C1 segment of cervical spinal cord (tissue), 14 donors: ENCODE data around the gene GALNT1.
A peak's percentile ranks its signal among the peaks of the same experiment; 100 is the strongest.

Experiments used
- DNase-seq, 14 donors: peaks; one replicate each; lab custom pipeline; 2025; lab: John Stamatoyannopoulos, UW

The GALNT1 gene

DNA sequence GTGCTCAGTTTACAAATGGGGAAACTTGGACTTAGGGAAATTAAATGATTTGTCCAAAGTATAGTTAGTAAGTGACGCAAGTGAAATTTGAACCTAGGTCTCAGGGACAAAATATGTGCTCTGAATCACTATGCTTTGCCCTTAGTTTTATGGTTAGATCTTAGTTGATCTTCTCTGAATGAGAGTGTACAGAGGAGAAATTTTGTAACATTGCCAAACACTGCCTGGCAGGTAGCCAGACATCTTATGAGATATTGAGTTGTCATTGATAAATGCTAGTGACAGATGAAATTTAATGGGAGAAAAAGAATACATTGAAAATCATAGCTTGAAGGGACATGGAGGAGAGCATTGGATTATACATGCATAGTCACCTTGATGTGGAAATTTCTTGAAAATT is 91.4 kb downstream of the GALNT1 start:
- DNase-seq, result no peak

GRCh38 chr18:35673682-35674081 is 92.1 kb downstream of the GALNT1 start:
- DNase-seq, result no peak

GRCh38 chr18:35680139-35680551 is 98.6 kb downstream of the GALNT1 start:
- no peak for DNase-seq

DNA sequence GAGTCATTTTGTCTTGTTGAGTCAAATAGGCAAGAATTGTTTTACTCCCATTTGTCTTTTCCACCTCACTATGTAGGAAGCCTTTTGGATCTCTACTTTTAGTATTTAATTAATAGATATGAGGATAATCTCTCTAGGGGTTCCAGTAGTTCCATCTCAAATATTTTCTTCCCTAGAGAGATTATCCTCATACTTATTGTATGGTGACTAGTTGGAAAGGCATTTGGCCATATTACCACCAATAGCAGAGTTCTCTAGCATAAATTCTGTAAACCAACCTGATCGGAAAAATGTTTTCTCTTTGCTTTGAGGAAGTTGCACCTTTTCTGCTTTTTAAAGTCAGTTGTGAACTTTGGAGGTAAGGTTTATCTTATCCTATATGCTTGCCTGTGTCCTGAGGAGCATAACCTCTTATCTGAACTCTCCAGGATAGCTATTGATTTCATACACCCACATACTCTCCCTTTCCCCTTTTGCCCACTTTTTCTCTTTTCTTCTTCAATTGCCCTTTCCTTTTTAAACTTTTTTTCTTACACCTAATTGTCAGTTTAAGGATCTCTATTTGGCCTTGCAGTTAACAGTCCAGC is 100.8 kb downstream of the GALNT1 start:
- DNase-seq, result no peak

DNA sequence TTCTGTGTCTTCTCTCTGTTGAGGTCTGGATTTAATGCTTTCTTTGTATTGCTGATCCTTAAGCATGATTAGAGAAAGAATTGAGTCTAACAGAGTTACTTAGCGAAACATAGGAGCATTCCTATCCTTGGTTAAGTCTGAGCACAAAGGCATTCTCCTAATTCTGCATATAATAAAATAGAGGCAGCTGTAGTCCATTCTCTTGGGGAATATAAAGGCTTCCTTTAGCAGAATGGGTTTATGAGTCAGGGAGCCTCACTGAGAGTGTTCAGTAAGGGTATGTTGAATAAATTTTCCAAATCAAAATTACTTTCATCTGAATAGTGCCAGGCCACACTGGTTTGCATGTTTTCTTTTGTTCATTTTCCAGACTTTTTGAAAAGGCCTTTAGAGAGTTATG is 101.5 kb downstream of the GALNT1 start:
- no peak for DNase-seq

GRCh38 chr18:35688757-35689156 is 107.2 kb downstream of the GALNT1 start:
- DNase-seq, result no peak

DNA sequence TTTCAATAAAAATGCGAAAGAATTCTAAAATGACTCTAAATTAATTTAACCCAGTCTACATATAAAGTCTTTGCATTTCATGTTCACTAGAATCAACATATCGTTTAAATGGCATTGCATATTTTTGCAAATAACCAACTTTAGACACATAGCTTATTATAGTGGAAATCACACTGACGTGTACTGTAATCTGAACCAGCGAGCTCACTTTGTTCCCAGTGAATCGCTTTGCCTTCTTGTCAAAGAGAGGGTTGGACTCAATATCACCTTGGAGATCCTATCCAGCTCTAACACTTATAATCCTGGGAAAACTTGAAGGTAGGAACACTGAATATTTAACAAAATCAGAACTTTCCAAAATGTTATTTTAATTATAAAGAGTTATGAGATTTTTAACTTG is 108.2 kb downstream of the GALNT1 start:
- DNase-seq, result no peak

DNA sequence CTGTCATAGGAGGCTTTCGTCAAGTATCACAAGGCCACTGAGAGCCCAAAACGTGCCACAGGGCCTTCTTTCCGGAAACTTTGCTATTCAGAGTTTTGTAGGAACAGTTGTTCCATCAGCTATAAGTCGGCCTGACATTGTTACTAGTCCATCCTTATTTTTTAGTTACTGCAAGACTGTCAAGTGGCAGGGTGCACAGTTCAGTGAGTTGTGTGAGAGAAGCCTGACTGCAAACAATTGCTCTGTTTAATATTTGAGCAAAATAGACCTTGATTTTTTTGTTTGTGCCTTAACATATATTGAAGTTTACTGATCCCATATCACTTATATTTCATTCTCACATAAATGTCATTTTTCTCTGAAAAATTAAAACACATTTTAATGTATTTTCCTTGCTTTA is 110.1 kb downstream of the GALNT1 start:
- DNase-seq, result no peak

GRCh38 chr18:35692866-35693265 is 111.3 kb downstream of the GALNT1 start:
- no peak for DNase-seq

DNA sequence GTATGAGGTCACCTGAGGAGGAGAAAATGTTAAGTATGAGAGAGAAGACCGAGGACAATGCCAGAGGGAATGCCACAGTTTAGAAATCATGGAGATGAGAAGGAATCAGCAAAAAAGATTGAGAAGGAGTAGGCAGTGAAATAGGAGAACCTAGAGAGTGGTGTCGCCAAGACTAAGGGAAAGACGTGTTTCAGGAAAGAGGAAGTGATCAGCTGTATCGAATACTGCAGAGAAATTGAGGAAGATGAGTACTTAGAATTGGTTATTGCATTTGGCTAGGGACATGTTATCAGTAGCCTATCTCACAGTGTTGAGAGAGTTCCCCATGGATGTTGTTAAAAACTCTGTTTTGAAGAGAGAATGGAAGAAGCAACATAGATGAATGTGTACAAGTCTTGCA is 112.3 kb downstream of the GALNT1 start:
- DNase-seq, result no peak

- no peak for DNase-seq
These were observed 113.3 kb downstream of the GALNT1 start for GRCh38 chr18:35694808-35695207.

DNA sequence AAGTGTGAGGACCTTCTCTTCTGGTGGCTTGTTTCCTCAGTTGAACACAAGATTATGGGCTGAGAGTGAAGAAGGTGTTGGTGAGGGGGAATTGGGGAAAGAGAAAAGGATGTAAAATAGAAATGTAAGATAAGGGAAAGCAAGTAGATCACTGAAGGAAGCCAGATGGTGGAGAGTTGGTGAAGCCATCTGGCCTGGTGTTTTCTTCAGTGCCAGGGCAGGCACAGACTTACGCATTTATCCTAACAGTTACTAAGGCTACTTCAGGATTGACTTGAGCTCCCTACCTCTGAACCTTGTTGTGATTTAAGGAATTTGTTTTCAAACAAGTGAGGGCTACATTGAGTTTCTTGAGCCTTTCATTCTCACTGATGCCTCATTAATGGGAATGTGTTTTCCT is 113.8 kb downstream of the GALNT1 start:
- peak in 3 of 14 donors; percentile 13 to 34 (median 15) for DNase-seq

DNA sequence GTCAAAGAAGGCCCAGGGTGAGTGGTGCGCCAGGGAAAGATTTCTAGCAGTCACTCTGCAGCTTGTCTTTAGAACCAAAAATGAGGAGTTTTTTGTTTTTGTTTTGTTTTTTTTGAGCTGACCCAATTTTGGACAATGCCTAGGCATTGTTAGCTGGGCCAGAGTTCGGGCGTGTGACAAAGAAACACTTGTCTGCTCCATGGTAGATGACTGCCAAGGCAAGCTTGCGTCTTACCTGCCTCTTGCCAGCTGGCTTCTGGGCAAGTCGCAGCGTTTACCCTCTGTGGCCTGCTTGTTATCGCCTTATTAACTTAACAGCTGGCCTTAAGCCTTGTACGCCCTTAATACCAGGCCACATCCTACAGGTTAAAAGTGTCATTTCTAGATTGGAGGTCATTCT is 114.3 kb downstream of the GALNT1 start:
- peak in 12 of 14 donors; percentile 29 to 87 (median 73) for DNase-seq

DNA sequence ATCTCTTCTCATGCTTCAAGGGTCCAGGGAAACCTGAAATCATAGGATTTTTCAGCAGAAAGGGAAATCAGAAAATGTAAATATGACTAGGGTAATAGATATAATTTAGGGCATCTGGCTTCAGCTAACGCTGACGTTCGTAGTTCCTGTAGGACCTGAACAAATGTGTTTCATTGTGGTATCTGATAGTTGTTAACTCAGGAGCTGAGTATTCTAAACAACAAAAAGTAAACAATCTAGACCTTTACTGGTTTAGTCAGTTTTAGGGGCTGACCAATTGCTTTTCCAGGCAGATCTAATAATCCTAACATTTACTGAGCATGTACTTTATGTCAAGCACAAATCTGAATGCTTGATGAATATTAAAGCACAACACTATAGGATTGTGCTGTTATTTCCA is 114.8 kb downstream of the GALNT1 start:
- DNase-seq, result no peak

DNA sequence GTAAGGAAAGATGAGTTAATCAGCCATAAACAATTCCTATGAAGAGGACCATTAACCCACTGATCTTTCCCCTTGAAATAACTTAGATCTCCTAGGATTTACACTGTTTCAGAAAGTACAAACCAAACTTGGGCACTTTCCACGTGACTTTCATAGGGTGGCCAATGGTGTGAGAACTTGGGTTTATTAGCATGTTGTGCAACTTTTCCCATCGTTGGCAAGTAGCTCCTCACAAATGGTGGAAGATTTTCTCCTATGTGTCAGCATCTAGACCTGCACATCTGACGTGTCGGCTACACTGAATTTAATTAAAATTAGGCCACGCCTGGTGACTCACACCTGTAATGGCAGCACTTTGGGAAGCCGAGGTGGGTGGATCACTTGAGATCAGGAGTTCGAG is 116.3 kb downstream of the GALNT1 start:
- DNase-seq, result no peak

GRCh38 chr18:35703043-35703688 is 121.6 kb downstream of the GALNT1 start:
- DNase-seq, result no peak

- DNase-seq, result no peak
These were observed 124.4 kb downstream of the GALNT1 start for GRCh38 chr18:35705988-35706387.

DNA sequence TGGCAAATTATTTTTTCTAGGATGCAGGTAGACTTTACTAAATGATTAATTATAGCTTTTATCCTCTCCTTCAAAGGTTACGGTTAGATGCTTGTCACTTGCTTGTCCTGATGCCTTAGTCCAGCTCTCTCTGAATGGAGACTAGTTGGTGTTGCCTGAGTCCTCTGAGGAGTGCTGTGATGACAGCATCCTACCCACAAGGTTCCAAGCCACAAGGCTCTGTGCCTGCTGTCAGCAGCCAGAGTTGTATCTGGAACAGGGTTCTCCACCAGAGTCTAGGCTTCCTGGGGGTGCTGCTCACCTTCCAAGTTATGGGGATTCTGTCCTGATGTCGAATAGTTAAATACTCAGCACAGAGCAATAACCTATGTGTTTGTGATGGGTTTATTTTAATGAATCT is 125.7 kb downstream of the GALNT1 start:
- DNase-seq, result no peak

GRCh38 chr18:35707674-35708073 is 126.1 kb downstream of the GALNT1 start:
- no peak for DNase-seq

DNA sequence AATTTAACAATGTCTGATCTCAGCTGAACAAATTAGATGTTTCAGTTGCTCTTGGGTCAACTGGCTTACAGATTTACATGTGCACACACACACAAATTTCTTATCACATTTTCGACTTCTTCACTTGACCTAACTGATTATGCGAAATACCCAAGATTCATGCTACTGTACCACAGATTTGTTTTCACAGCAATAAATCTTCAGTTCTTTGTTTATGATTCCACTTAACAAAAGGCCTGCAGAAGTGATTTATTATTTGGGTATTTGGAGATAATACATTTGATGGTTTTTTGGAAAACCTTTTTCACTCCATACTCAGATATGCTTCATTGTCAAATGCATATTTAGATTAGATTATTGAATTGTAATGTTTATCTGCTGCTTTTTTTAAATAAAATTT is 129.0 kb downstream of the GALNT1 start:
- no peak for DNase-seq

- DNase-seq, result no peak
These were observed 129.7 kb downstream of the GALNT1 start for GRCh38 chr18:35711227-35711626.

- DNase-seq, result no peak
These were observed 132.0 kb downstream of the GALNT1 start for GRCh38 chr18:35713545-35713944.

DNA sequence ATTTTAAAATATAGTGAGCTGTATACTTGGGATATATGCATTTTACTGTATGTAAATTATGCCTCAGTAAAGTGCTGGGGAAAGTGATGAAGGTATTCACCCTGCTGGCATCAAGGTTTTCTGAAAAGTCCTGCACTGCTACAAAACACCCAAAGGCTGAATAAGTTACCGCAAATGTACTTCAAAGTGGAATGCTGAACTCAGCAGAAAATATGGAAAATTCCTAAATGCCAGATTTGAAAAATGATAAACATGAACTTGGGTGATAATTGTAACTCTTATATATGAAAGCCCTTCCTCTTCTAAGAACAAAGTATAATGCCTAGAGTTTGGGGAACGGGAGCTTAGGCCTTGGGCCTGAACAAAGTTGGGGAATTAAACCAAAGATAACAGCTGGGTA is 133.0 kb downstream of the GALNT1 start:
- DNase-seq, result no peak

- DNase-seq, result no peak
These were observed 133.6 kb downstream of the GALNT1 start for GRCh38 chr18:35715139-35715538.
